T-helper 1 cell treated with Interleukin-12 subunit alpha and Interleukin-12 subunit beta and Interleukin-4 antibody, amounts not matched to agents 30 ng/mL and 1 ng/mL, for 36 hours (primary cell): Measurements from ENCODE around the gene ECSIT. TPM values are rescaled to one million over a fixed set of nuclear protein-coding genes. Genes with fewer than 3 reads are reported as not detected.
"Not testable (repeated sequence)": the region's sequence is repeated elsewhere in the genome, so short reads cannot be mapped to it uniquely, and the experiment has no call there.

Experiments used
- intact Hi-C: fragments of 100-400 bp; cut with micrococcal nuclease; formaldehyde crosslinking; loops from one replicate; pipeline ENCODE4 v1.15.1; 2024
- total RNA-seq: library from RNA; stranded (reverse); gene quantifications from 2 replicates; pipeline ENCODE4 v1.2.3, GENCODE V29; 2022

ECSIT gene
- total RNA-seq: 28.9 and 29.6 TPM in 2 replicates

GRCh38 chr19:11528551-11529341, at the start of gene ECSIT:
Gene ECSIT (minus strand): TSS chr19:11529134. CDS start chr19:11519170, 9,964 bp downstream.
- intact Hi-C loops: loop anchor here (1.0 kb wide), 8 partner anchors 8 to 373 kb away; partner anchors contain the start of genes ELOF1, ODAD3, PRKCSH and SPC24

GRCh38 chr19:11577451-11578257, 48.7 kb upstream of the ECSIT start, which contains the start of gene ACP5:
Gene ACP5 (minus strand): TSS chr19:11577645. CDS start chr19:11577317, 328 bp downstream.
- intact Hi-C loops: no loop called here

GRCh38 chr19:11576227-11576626, 47.3 kb upstream of the ECSIT start:
- intact Hi-C loops: no loop called here

GRCh38 chr19:11574689-11575088, 45.8 kb upstream of the ECSIT start:
- intact Hi-C loops: no loop called here

GRCh38 chr19:11573763-11574162, 44.8 kb upstream of the ECSIT start:
- intact Hi-C loops: not testable (repeated sequence)

GRCh38 chr19:11573354-11573753, 44.4 kb upstream of the ECSIT start:
- intact Hi-C loops: not testable (repeated sequence)

GRCh38 chr19:11570039-11570462, 41.1 kb upstream of the ECSIT start:
- intact Hi-C loops: no loop called here

GRCh38 chr19:11566164-11566563, 37.2 kb upstream of the ECSIT start:
- intact Hi-C loops: no loop called here

GRCh38 chr19:11565649-11565980, 36.7 kb upstream of the ECSIT start:
- intact Hi-C loops: not testable (repeated sequence)

GRCh38 chr19:11564082-11564807, 35.3 kb upstream of the ECSIT start:
- intact Hi-C loops: not testable (repeated sequence)

- intact Hi-C loops: no loop called here
Measured at GRCh38 chr19:11563532-11563931, 34.6 kb upstream of the ECSIT start.

- intact Hi-C loops: loop anchor here (1.0 kb wide), 3 partner anchors 21 to 214 kb away; partner anchors contain the start of genes CCDC159 and TMEM205
Measured at GRCh38 chr19:11560404-11561051, 31.6 kb upstream of the ECSIT start.

- intact Hi-C loops: loop anchor here (1.0 kb wide), 10 partner anchors 23 to 404 kb away; partner anchors contain the start of genes ECSIT, ODAD3, PRKCSH and SPC24
Measured at GRCh38 chr19:11558881-11559828, 30.2 kb upstream of the ECSIT start, which contains the start of gene ELOF1. Gene ELOF1 (minus strand): TSS chr19:11559230. CDS start chr19:11554347, 4,883 bp downstream.

GRCh38 chr19:11556634-11557420, 27.9 kb upstream of the ECSIT start:
- intact Hi-C loops: no loop called here

- intact Hi-C loops: no loop called here
Measured at GRCh38 chr19:11555246-11555645, 26.3 kb upstream of the ECSIT start.

GRCh38 chr19:11554160-11554559, 25.2 kb upstream of the ECSIT start:
- intact Hi-C loops: no loop called here

GRCh38 chr19:11552666-11553372, 23.9 kb upstream of the ECSIT start:
- intact Hi-C loops: no loop called here

- intact Hi-C loops: no loop called here
Measured at GRCh38 chr19:11551603-11552235, 22.8 kb upstream of the ECSIT start.
